ENCODE measurements around the gene CNST.

GRCh38 chr1:246600579-246600978, 34.3 kb downstream of the CNST start:
- TF ChIP-seq, protein P1, sequence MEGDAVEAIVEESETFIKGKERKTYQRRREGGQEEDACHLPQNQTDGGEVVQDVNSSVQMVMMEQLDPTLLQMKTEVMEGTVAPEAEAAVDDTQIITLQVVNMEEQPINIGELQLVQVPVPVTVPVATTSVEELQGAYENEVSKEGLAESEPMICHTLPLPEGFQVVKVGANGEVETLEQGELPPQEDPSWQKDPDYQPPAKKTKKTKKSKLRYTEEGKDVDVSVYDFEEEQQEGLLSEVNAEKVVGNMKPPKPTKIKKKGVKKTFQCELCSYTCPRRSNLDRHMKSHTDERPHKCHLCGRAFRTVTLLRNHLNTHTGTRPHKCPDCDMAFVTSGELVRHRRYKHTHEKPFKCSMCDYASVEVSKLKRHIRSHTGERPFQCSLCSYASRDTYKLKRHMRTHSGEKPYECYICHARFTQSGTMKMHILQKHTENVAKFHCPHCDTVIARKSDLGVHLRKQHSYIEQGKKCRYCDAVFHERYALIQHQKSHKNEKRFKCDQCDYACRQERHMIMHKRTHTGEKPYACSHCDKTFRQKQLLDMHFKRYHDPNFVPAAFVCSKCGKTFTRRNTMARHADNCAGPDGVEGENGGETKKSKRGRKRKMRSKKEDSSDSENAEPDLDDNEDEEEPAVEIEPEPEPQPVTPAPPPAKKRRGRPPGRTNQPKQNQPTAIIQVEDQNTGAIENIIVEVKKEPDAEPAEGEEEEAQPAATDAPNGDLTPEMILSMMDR (IDR thresholded peaks at IDR 0.05), result no peak
- no peak for TF ChIP-seq EZH2phosphoT487 (IDR thresholded peaks at IDR 0.05)

Measured in neural progenitor cell (in vitro differentiated cells).